NK-92 treated with Interleukin-12 subunit alpha and Interleukin-12 subunit beta, amount 100 ng/mL, for 24 hours (cell line): ENCODE measurements around the gene UBA3.

ENCODE experiments used
- DNase-seq: peaks from one replicate; lab custom pipeline; 2025; lab: John Stamatoyannopoulos, UW

Gene UBA3

GRCh38 chr3:69012100-69012799 lies 67.9 kb downstream of the UBA3 start:
- no peak for DNase-seq

- no peak for DNase-seq
Observed at GRCh38 chr3:69011096-69011730, 69.0 kb downstream of the UBA3 start.

- no peak for DNase-seq
Observed at GRCh38 chr3:69009559-69010410, 70.4 kb downstream of the UBA3 start.

GRCh38 chr3:69008980-69009379 lies 71.2 kb downstream of the UBA3 start:
- DNase-seq: no peak

- no peak for DNase-seq
Observed at GRCh38 chr3:69005791-69006482, 74.2 kb downstream of the UBA3 start.

GRCh38 chr3:69005071-69005790 lies 74.9 kb downstream of the UBA3 start:
- no peak for DNase-seq
